Skeletal muscle cell (primary cell): Measurements from ENCODE around the gene ABHD16A.

Source experiments
- DNase-seq: peaks from one replicate; pipeline ENCODE4 v3.0.0-alpha.2; 2010; ENCODE audit warnings: low read depth
- H3K4me3 ChIP-seq: 2 replicates; pipeline ENCODE4 v1.5.1; 2011; ENCODE audit warnings: low read depth, mild to moderate bottlenecking, control low read depth, low read length, moderate library complexity

ABHD16A gene

DNA sequence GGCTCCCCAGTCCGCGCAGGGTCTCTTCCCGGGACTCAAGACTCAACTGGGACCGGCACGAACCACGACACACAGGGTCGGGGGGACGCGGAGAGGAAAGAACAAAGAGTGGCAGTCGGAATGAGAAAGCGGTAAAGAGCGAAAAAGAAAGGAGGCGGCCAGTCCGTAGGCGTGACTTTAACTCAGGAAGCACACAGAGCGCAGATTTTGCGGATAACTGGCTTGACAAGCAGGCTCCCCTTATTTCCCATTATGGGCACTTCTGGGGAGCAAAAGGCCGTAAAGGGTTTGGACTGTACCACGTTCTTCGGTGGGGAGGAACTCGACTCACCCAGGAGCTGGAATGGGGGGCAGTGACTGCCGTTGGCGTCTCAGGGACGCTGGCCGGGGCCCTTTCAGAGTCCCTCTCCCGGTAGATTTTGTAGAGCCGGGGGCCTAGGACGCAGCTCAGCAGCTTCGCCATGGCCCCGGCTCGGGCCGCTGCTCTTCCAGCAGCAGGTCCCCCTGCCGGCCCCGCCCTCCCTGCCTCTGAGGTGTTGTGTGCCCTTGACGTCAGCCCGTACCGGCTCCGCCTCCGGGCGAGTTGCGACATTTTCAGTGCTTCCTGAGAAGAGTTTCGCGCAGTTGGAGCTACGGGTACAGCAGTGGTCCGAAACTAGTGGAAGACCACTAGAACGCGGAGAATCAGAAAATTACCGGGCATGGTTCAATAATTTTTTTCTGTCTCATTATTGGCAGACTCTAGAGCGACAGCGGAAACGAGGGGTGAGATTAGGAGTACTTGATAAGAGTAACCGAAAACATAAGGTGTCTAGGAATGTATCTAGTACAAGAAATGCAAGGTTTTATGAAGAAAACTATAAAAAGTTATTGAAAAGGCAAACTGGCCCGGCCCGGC, at the start of gene ABHD16A:
TSS of gene ABHD16A (minus strand) at position 506 of the 898 bp plus-strand sequence. CDS start at position 463, 43 bp downstream.
- peak; percentile 94 for DNase-seq
- peak within 1 kb of the TSS; percentile 81 for H3K4me3 ChIP-seq

DNA sequence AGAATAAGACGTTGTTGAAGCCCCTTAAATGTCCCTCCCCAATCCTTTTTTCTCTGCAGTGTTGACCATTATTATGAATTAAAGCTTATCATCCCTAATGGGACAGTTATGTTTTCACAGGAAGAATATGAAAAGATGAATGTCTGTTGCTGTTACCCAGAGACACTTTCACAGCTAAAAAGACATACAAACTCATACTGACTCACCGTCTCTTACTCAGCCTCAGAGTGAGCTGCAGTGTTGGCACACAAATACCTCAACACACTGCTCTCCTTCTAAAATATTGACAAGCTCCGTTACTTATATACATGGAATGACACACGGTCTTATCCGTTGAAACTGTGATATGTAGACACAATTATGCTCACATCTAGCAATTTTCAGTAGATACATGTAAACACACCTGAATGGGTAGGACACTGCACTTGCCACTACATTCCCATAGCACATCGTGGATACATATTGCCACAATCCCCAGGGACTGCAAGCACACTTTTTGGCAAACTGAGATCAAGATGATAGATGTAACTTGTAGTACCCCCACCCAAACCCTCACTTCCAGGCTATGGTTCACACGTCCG, 49.7 kb upstream of the ABHD16A start:
- no peak overlapping the region for H3K4me3 ChIP-seq
- peak; percentile 52 for DNase-seq

DNA sequence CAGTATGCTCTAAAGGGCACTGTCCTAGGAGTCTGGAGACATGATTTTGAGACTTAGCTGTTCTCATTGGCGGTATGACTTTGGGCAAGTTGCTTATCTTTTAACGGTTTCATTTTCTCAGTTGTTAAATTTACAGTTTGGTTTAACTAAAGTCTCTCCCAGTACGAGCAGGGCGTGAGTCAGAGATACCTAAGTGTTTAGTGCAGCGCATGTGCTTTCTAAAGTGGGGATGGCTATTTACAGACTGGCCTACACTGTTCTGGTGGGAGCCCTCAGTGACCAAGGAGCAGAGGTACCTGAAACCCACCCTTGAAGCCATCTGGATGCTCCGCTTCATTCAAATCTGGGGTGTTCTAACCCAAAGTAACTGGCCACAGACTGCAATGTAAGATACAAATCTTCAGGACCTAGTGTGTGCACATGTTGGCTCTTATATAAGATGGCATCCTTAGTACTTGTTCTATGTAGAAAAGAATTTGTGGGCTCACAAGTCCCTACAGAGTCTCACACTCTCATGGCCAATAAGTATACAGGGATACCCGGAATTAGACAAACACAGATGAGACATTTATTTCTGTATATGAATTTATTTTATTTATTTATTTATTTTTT, 47.4 kb upstream of the ABHD16A start:
- DNase-seq, result no peak
- no peak overlapping the region for H3K4me3 ChIP-seq

DNA sequence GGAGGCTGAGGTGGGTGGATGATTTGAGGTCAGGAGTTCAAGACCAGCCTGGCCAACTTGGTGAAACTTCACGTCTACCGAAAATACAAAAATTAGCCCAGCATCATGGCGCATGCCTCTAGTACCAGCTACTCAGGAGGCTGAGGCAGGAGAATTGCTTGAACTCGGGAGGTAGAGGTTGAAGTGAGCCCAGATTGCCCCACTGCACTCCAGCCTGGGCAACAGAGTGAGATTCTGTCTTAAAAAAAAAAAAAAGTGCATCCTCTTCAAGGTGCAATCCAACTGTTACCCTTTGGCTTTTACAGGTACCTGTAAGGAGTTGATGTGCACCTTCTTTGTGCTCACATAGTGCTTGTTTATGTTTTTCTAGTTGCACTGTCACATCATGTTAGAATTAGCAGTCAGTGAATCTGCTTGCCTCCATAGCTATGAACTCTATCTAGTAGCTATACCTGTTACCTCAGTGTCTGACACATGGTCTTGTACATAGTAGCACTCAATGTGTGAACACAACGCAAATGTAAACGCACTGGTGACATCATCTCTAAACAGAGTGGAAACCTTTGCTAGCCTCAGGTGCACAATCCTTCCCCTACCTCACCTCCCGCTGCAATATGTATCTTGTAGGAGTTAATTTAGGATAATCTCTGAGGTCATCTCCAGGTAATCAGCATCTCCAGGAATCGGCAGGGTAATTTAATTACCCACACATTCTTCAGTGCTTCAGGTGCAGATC, 46.3 kb upstream of the ABHD16A start:
- no peak overlapping the region for H3K4me3 ChIP-seq
- DNase-seq, result no peak

DNA sequence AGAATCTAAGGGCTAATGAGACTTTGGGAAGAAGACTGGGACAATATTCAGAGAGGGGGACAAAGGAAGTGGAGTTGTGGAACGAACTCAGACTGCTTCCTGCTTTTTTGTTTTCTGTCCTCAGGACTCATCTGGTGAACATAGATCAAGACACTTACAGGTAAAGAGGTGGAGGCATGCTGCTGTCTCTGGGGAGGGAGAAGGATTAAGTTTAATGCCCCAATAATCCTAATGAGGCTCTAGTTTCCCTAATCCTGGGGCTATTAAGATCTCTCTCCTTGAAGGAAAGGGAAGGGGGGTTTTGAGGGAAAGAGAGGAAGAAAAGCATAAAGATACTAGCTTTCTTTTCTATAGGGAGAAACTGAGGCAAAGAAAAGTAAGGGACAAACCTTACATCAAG, 41.3 kb upstream of the ABHD16A start:
- no peak overlapping the region for H3K4me3 ChIP-seq
- DNase-seq, result no peak

DNA sequence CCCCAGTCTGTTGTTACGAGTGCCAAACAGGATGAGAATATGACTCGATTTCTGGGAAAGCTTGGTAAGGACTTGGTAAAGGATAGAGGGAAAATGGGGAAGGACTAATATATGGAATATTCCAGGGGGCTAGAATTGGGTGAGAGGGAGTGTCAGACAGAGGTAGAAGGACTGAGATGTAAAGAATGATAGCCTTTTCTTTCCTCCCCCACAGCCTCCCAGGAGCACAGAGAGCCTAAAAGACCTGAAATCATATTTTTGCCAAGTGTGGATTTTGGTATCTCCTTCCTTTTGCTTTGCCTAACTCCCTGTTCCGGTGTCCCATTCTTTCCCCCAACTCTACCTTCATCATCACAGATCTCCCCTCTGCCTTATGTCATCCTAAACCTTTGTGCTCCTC, 39.8 kb upstream of the ABHD16A start:
- H3K4me3 ChIP-seq, result no peak overlapping the region
- DNase-seq, result no peak

DNA sequence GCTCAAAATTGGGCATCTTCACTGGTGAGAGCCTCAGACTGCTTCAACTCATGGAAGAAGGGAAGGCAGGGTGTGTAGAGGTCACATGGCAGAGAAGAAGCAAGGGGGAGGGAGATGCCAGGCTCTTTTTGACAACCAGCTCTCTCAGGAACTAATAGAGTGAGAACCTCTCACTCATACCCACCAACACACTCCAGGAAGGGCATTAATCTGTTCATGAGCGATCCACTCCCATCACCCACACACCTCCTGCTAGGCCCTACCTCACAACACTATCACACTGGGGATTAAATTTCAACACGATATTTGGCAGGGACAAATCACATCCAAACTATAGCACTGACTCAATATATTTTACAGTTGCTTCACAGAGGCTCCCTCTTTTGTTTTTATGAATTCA, 38.7 kb upstream of the ABHD16A start:
- no peak for DNase-seq
- H3K4me3 ChIP-seq, result no peak overlapping the region

DNA sequence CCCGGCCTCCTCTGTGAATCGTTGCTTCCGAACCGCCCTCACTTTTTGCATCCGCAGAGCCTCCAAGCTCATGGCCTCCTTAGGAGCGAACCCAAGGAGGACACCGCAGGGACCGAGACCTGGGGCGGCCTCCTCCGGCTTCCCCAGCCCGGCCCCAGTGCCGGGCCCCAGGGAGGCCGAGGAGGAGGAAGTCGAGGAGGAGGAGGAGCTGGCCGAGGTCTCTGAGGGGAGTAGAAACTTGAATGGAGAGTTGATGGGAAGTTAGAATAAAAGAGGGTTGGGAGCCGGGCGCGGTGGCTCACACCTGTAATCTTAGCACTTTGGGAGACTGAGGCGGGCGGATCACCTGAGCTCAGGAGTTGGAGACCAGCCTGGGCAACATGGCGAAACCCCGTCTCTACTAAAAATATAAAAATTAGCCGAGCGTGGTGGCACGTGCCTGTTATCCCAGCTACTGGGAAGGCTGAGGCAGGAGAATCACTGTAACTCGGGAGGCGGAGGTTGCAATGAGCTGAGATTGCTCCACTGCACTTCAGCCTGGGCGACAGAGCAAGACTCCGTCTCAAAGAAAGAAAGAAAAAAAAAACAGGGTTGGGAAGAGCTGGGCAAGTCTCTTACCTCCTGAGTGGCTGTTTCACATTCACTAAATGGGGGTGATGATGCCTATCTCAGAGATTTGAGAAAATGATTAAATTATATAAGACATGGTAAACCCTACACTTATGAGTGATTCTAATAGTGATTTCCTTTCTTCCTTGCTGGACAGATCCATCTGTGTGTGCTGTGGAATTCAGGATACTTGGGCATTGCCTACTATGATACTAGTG, 37.5 kb upstream of the ABHD16A start:
- peak overlapping the region; percentile 87 for H3K4me3 ChIP-seq
- no peak for DNase-seq

DNA sequence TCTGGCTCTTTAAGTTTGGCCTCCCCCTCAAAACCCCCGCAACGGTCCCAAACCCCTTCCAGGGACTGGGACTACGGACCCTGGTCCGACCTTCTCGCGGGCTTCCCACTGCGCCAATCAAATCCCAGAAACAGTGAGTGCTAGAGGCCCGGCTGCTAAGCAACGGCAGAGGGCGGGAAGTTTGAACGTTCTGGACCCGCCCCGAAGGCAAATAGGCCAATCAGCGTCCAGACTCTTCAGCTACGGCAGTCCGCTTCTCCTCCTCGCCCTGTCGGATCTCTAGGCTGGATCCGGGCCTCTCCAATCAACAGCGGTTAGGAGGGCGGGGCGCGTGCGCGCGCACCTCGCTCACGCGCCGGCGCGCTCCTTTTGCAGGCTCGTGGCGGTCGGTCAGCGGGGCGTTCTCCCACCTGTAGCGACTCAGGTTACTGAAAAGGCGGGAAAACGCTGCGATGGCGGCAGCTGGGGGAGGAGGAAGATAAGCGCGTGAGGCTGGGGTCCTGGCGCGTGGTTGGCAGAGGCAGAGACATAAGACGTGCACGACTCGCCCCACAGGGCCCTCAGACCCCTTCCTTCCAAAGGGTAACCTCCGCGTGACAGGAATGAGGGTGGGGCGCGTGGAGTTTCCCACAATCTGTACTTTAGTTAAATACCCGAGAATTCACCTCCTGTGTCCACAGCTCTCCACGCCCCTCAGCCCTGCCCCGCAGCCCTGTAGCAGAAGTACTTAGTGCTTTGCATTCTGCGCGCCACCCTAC, 36.7 kb upstream of the ABHD16A start, which contains the start of gene MSH5:
TSS of gene MSH5 (plus strand) at position 367 of the 758 bp plus-strand sequence. CDS start 462 bp downstream, outside the sequence.
- peak within 1 kb of the TSS; percentile 87 for H3K4me3 ChIP-seq
- peak; percentile 97 for DNase-seq

DNA sequence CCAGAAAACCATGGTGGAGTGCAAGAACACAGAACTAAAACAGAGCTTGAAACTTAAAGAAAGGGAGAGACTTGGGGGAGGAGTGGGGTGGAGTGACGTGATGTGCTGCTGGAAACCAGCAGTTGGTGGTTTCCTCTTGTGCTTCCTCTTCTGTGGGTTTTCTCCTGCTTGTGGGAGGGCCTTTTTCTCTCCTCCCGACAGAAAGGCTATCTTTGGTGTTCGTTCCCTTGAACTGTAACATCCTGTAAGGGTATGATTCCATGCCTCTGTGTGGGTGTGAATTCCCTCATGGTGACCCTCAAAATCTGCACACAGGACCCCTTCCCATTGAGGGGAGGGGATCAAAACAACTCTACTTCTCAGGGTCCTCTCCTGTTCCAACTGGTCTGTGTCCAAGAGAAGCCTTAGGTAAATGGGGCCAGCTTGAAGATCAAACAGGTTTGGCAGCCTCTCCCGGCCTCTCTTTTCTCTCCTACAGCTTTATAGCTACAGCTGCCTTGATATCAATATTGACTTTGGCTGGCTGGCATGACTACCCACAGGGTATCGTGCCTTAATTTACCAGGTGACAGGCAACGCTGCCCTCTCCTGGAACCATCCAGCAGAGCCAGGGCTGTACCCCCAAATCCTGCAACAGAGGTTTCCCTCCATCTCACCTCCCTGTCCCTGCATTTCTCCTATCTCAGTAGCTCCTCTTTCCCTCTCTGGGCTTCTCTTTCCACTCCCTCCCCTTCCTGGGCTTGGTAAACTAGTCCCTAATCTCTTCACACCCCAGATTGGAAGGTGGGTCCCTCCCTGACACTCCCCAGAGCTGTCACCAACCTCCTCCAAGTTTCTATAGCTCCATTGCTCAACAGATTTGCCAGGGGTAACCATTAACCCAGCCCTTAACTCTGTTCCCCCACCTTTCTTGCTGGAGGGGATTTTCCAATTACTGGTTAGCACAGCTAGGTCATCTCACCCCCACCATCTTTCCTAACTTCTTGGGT, 35.2 kb upstream of the ABHD16A start:
- H3K4me3 ChIP-seq, result peak overlapping the region; percentile 26
- peak; percentile 62 for DNase-seq

DNA sequence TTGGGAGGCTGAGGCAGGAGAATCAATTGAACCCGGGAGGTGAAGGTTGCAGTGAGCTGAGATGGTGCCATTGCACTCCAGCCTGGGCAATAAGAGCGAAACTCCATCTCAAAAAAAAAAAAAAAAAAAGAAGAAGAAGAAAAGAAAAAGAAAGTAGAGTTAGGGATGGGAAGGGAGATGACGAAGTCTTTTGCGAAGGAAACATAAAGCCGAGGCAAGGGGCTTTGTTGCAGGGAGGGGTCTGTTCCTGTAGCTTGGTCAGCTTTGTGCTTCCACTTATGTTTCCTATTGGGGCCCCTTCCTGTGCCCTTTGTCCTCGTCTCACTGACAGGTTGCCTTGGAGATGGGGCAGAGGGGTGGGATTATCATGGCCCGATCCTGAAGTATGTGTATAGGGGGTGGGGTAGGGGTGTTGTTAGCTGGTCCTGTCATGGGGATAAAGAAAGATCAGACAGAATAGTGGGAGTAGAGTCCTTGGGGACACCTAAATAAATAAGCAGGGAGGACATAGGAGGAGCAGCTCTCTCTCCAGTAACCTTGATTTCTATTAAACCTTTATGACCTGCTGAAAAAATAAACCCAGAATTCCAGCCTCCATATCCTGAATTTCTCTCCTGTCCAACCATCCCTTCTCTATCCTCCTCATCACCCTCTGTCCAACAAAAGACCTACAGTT, 34.3 kb upstream of the ABHD16A start:
- H3K4me3 ChIP-seq, result peak overlapping the region; percentile 26
- DNase-seq, result no peak

DNA sequence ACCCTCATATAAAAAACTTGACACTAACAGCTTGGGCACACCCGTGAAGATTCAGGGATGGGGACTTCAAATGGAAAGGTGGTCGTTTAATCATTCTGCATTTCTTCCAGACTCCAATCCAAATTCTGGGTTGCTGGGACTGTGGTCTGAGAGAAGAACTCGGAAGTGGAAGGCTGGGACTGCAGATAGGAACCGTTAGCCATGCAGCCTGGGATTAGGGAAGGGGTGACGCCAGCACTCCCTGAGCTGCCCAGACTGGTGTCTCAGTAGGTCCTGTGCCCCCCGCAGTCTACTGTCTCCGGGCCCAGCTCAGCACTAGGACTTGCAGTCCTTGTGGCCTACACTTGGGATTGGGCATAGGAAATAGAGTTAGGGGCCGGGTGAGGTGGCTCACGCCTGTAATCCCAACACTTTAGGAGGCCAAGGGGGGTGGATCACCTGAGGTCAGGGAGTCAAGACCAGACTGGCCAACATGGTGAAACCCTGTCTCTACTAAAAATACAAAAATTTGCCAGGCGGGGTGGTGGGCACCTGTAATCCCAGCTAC, 33.7 kb upstream of the ABHD16A start:
- no peak for DNase-seq
- H3K4me3 ChIP-seq, result peak overlapping the region; percentile 99

DNA sequence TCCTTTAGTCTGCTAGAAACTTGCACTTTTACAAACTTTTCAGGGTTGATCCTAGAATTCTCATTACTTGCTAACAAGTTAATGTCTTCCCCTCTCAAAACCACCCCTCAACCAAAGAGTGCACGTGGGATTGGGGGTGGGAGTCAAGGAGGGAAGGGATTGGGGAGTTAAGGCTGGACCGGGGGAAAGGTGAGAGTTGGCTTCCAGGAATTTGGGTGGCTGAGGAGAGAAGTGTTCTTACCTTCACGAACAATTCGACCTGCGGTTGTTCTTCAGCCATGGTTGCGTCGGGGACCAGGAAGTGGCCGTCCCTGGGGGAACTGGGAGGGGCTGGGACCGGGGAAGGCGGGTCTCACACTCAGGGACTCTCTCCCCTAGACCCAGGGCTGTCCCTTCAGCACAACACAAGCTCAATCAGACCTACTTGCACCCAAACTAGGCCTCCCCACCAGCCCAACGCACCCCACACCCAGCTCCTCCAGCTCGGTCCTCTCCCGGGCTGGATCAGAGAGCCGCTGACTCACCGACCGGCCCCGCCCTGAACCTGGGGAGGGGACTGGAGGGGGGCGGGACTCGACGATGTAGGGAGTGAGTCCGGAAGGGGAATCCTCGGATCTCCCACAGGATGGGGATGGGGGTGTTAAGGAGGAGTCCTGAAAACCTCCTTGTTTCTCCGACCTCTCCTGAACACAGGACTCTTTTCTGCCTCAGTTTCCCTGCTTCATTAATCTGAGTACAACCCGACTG, 33.1 kb upstream of the ABHD16A start, which contains the start of gene CLIC1:
TSS of gene CLIC1 (minus strand) at position 510 of the 747 bp plus-strand sequence. CDS start at position 280, 230 bp downstream.
- peak; percentile 30 for DNase-seq
- peak within 1 kb of the TSS; percentile 99 for H3K4me3 ChIP-seq

DNA sequence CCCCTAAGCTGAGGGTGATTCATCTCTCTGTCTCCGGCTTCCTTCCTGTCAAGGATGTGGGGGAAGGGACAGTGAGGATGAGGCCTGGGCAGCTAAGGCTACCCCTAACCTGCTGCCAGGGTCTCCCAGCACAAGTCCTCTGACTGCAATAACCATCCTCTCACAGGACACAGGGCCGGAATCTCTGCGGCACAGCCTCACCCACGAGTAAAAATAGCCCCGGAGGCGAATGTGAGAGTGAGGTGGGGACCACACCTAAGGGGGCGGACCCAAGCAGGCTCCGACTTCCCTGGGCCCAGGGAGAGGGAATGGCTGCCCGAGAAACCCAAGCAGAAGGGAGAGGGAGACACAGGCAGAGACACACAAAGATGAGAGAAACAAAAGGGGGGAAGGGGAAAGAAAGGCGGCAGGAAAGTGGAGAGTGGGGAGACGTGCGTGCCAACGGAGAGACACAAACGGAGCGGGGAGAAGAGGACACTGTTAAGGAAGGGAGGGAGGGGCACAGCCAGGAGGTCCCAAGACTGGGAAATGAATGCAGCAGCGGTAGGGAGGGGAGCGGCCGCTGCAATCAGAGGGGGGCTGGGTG, 31.8 kb upstream of the ABHD16A start:
- peak; percentile 29 for DNase-seq

DNA sequence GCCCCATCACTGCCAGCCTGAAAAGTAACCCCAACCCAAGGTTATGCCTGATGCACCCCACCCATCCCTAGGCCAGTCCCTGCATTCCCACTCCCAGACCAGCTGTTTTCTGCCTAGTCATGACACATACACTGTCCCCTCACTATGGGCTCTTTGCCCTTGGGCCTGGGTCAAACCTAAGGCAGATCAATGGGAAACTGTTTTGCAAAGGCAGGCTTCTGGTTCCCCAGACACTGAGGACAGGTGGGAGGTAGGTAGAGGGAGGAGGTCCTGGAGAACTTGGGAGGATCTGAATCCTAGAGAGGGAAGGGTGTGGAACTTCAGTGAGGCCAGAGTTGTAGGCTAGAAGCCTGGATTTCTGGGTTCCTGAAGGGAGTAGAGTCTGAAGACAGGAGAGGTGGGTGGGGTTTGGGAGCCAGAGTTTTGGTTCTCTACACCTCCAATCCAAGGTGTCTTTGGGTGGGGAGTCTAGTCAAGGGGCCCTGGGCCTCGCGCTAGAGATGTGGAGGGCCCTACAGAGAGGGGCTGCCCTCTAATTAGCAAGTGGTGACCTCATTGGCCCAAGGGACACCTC, 31.2 kb upstream of the ABHD16A start:
- DNase-seq, result no peak
- H3K4me3 ChIP-seq, result peak overlapping the region; percentile 99

More for the DNA sequence above, 31.8 kb upstream of the ABHD16A start:
- H3K4me3 ChIP-seq, result peak overlapping the region; percentile 99
